Chondrocyte (in vitro differentiated cells): ENCODE data around the gene ITSN1. TPM values are rescaled to one million over a fixed set of nuclear protein-coding genes. Genes with fewer than 3 reads are reported as not detected.
"Not testable (repeated sequence)": the region's sequence is repeated elsewhere in the genome, so short reads cannot be mapped to it uniquely, and the experiment has no call there.

Experiments
- DNase-seq: peaks from one replicate; pipeline ENCODE4 v3.0.0; 2021; ENCODE audit warnings: mixed read lengths, low spot score
- H3K27ac Mint-ChIP-seq: one replicate; pipeline ENCODE4 v1.8.0; 2021; ENCODE audit warnings: mild to moderate bottlenecking, moderate library complexity, mixed read lengths; ENCODE audit not compliant: unreplicated experiment
- H3K27me3 Mint-ChIP-seq: 2 replicates; pipeline ENCODE4 v1.8.0; 2021; ENCODE audit warnings: low read depth, mixed read lengths
- H3K36me3 Mint-ChIP-seq: 2 replicates; pipeline ENCODE4 v1.8.0; 2021; ENCODE audit warnings: low read depth, mixed read lengths
- H3K4me1 Mint-ChIP-seq: 2 replicates; pipeline ENCODE4 v1.8.0; 2021; ENCODE audit warnings: low read depth, mild to moderate bottlenecking, mixed read lengths
- H3K4me3 Mint-ChIP-seq: one replicate; pipeline ENCODE4 v1.8.0; 2021; ENCODE audit warnings: mild to moderate bottlenecking, moderate library complexity, mixed read lengths; ENCODE audit not compliant: unreplicated experiment
- H3K9me3 Mint-ChIP-seq: 2 replicates; pipeline ENCODE4 v1.8.0; 2021; ENCODE audit warnings: low read depth, mixed read lengths
- CTCF ChIP-seq: fragments of 200-600 bp; sonication (generic); IDR thresholded peaks from 2 replicates; pipeline ENCODE4 v1.5.0; 2021; ENCODE audit warnings: antibody characterized with exemption, mild to moderate bottlenecking, moderate library complexity
- long read RNA-seq: library from polyadenylated mRNA; stranded (forward); transcript quantifications from one replicate; pipeline ENCODE4 v2.0.0, GENCODE V29; 2021
- total RNA-seq: library from RNA; stranded (reverse); gene quantifications from 3 replicates; pipeline ENCODE4 v1.2.1, GENCODE V29; 2021

The ITSN1 gene
- total RNA-seq, result 29.8 to 39.7 TPM (median 31.3 TPM) in 3 replicates
- long read RNA-seq, full-length matches to known transcripts, result 10 of 24 reads
- long read RNA-seq, partial matches to known transcripts, result 3 of 24 reads
- long read RNA-seq, other reads (novel, unspliced or antisense), result 11 of 24 reads

DNA sequence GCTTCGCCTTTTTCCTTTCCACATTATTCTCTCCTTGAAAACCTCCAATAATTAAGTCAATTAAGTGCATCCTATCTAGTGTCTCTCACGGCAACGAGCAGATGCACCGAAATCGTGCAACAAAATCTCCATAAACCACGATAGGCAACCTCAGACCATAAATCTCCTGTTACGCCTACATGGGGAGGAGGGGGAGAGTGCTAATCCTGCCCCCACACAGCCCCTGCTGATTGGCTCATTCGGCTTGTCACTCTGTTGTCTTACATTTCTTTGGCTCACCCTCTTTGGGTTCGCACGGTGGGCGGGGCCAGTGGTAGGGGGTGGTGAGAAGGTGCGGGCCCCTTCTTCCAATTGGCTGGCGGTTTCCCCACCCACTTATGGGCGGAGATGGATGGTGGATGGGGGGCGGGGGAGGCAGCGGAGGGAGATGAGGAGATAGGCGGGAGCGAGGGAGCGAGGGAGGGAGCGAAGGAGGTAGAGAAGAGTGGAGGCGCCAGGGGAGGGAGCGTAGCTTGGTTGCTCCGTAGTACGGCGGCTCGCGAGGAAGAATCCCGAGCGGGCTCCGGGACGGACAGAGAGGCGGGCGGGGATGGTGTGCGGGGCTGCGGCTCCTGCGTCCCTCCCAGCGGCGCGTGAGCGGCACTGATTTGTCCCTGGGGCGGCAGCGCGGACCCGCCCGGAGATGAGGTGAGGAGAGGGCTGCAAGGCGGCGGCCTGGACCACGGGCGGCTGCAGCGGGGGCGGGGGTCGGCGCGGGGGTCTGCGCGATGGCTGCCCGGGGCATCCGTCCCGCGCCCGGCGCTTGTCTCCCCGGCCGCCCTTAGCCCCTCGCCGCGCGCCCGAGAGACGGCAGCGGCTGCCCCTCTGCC is at the start of gene ITSN1:
TSS of gene ITSN1 (plus strand) at position 475 of the 869 bp plus-strand sequence. CDS start 76,328 bp downstream, outside the sequence.
- Mint-ChIP-seq H3K36me3 (no peaks in the 10 kb centered on the region), H3K4me1 (peaks cover 28% of the 10 kb centered on the region), H3K9me3 (no peaks in the 10 kb centered on the region), H3K4me3 (peak within 1 kb of the TSS; percentile 94), H3K27me3 (no peaks in the 10 kb centered on the region), H3K27ac (peak within 1 kb of the TSS; percentile 97)
- TF ChIP-seq CTCF, result no peak
- peak; percentile 100 for DNase-seq

GRCh38 chr21:33598051-33598450 is 44.2 kb upstream of the ITSN1 start:
- no peaks in the 10 kb centered on the region for H3K9me3 Mint-ChIP-seq

GRCh38 chr21:33608559-33608958 is 33.7 kb upstream of the ITSN1 start:
- no peak for DNase-seq
- Mint-ChIP-seq H3K4me3 (no peak overlapping the region), H3K9me3 (no peaks in the 10 kb centered on the region), H3K27ac (peak overlapping the region; percentile 4), H3K27me3 (no peaks in the 10 kb centered on the region), H3K4me1 (peaks cover 3% of the 10 kb centered on the region), H3K36me3 (peaks cover 6% of the 10 kb centered on the region)
- TF ChIP-seq CTCF, result no peak

More at GRCh38 chr21:33598051-33598450, 44.2 kb upstream of the ITSN1 start:
- peaks cover 20% of the 10 kb centered on the region for H3K36me3 Mint-ChIP-seq
- H3K27me3 Mint-ChIP-seq, result no peaks in the 10 kb centered on the region
- no peak overlapping the region for H3K4me3 Mint-ChIP-seq
- H3K27ac Mint-ChIP-seq, result no peak overlapping the region
- DNase-seq, result no peak
- no peak for TF ChIP-seq CTCF
- H3K4me1 Mint-ChIP-seq, result no peaks in the 10 kb centered on the region

DNA sequence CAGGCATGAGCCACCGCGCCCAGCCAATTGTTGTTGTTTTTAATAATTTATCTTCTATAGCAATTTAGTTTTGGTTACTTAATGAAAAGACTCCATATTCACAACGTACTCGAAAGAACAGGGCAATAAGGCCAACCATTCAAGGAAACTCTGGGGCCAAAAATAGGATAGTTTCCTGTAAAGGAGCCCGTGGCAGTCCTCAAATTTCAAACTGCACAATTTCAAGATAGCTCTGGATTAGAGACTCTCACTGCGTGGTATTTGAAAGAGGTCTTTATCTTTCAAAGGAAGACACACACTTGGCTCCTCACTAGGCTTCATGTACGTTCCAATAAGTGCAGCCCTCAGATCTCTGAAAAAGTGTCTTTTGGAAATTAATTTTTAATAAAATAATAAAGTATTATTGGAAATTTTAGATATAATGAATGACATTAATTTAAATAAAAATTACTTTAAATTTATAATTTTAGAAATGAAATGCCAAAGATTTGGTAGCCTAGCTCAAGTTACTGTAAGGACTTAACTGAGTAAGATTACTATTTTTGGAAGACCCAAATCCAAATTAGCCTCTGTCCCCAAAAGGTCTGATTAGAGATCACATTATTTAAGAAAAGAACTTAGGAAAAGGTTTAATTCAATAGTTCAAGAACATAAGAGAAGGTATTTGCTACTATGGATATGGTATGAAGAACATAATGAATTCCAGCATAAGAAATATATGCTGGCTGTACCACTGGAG is 31.1 kb upstream of the ITSN1 start:
- TF ChIP-seq CTCF, result no peak

GRCh38 chr21:33617565-33617964 is 24.7 kb upstream of the ITSN1 start:
- H3K4me3 Mint-ChIP-seq, H3K27me3 Mint-ChIP-seq, H3K27ac Mint-ChIP-seq, DNase-seq, H3K9me3 Mint-ChIP-seq, H3K4me1 Mint-ChIP-seq: not testable (repeated sequence)
- peaks cover 21% of the 10 kb centered on the region for H3K36me3 Mint-ChIP-seq

More for the DNA sequence above, 31.1 kb upstream of the ITSN1 start:
- H3K27ac Mint-ChIP-seq, result no peak overlapping the region
- H3K36me3 Mint-ChIP-seq, result peaks cover 6% of the 10 kb centered on the region
- H3K9me3 Mint-ChIP-seq, result no peaks in the 10 kb centered on the region
- no peaks in the 10 kb centered on the region for H3K4me1 Mint-ChIP-seq
- DNase-seq, result no peak
- H3K4me3 Mint-ChIP-seq, result no peak overlapping the region
- H3K27me3 Mint-ChIP-seq, result no peaks in the 10 kb centered on the region
